HFF-Myc (cell line): ENCODE measurements around the gene SLC26A6.
A peak's percentile ranks its signal among the peaks of the same experiment; 100 is the strongest.

Source experiments
- DNase-seq: peaks from one replicate; pipeline ENCODE4 v3.0.0-alpha.2; 2011; ENCODE audit warnings: low read depth; ENCODE audit errors: extremely low read depth
- H3K4me3 ChIP-seq: replicated peaks from 2 replicates; pipeline ENCODE4 v1.5.1; 2011; ENCODE audit warnings: low read depth, mild to moderate bottlenecking, control low read depth, low read length
- CTCF ChIP-seq: IDR thresholded peaks from 2 replicates; pipeline ENCODE4 v1.5.1; 2012; ENCODE audit warnings: mild to moderate bottlenecking, low read depth, low read length, control low read depth; ENCODE audit errors: missing control alignments

The SLC26A6 gene

GRCh38 chr3:48635222-48636021 lies at the start of gene SLC26A6:
Gene SLC26A6, minus strand, starts transcription at chr3:48635461. Its CDS starts 68 bp downstream, at chr3:48635393.
- peak; percentile 63 for TF ChIP-seq CTCF
- DNase-seq: peak; percentile 72
- peak within 1 kb of the TSS; percentile 91 for H3K4me3 ChIP-seq

GRCh38 chr3:48684480-48685143 lies 49.4 kb upstream of the SLC26A6 start:
- no peak for TF ChIP-seq CTCF
- DNase-seq: no peak
- peak overlapping the region; percentile 83 for H3K4me3 ChIP-seq

GRCh38 chr3:48684054-48684349 lies 48.7 kb upstream of the SLC26A6 start:
- H3K4me3 ChIP-seq: peak overlapping the region; percentile 83

GRCh38 chr3:48682786-48683185 lies 47.5 kb upstream of the SLC26A6 start:
- no peak overlapping the region for H3K4me3 ChIP-seq
- no peak for DNase-seq
- no peak for TF ChIP-seq CTCF

More at GRCh38 chr3:48684054-48684349, 48.7 kb upstream of the SLC26A6 start:
- DNase-seq: no peak
- TF ChIP-seq CTCF: no peak

- no peak overlapping the region for H3K4me3 ChIP-seq
- TF ChIP-seq CTCF: no peak
- DNase-seq: no peak
Measured at GRCh38 chr3:48681974-48682610, 46.8 kb upstream of the SLC26A6 start.

GRCh38 chr3:48681541-48681880 lies 46.2 kb upstream of the SLC26A6 start:
- no peak overlapping the region for H3K4me3 ChIP-seq
- no peak for TF ChIP-seq CTCF
- no peak for DNase-seq
